GM21447 (cell line): ENCODE data around the gene WNT11.
A peak's percentile ranks its signal among the peaks of the same experiment; 100 is the strongest.

Experiments used
- ATAC-seq: cut with Tn5 transposase; IDR thresholded peaks from one replicate; pipeline ENCODE4 v1.9.1; 2021; ENCODE audit not compliant: unreplicated experiment

The WNT11 gene

GRCh38 chr11:76238551-76238950 lies 32.2 kb upstream of the WNT11 start:
- no peak for ATAC-seq

GRCh38 chr11:76237914-76238313 lies 31.6 kb upstream of the WNT11 start:
- ATAC-seq = no peak

- ATAC-seq = no peak
Observed at GRCh38 chr11:76237000-76237649, 30.8 kb upstream of the WNT11 start.

GRCh38 chr11:76236092-76236999 lies 30.0 kb upstream of the WNT11 start:
- no peak for ATAC-seq

GRCh38 chr11:76235233-76236091 lies 29.2 kb upstream of the WNT11 start:
- peak; percentile 62 for ATAC-seq

- ATAC-seq = peak; percentile 37
Observed at GRCh38 chr11:76234416-76235232, 28.3 kb upstream of the WNT11 start.

GRCh38 chr11:76234021-76234415 lies 27.7 kb upstream of the WNT11 start:
- ATAC-seq = peak; percentile 7

DNA sequence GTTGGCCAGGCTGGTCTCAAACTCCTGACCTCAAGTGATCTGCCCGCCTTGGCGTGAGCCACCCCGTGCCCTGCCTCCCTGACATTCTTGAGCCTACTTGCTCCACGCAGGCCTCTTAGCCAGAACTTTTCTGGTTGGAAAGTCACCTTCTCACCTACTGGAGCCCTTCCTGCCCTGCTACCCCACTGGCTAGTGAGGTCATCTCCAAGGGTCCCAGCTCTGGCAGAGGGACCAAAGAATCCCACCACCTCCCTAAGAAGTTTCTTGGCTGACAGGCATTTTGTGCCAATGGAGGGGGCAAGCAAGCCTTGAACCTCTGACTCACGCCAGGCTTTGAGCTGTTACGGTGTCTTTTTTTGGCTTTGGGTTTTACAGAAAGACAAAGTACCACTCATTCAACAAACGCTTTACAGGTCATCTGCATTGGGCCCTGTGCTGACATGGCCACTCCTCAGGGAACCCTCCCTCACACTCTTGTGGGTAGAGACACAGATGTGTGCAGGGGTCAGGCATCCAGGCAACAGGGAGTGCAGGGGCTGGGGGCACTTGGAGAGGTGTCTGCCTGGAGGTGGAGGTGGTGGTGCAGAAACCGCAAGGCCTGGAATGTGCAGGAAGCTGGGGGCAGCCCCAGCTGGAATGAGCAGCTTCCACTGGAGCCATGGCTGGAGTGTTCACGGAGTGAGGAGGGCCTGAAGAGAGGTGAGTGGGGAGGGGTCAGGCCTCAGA lies 27.1 kb upstream of the WNT11 start:
- ATAC-seq = no peak

- no peak for ATAC-seq
Observed at GRCh38 chr11:76232026-76232665, 25.8 kb upstream of the WNT11 start.

DNA sequence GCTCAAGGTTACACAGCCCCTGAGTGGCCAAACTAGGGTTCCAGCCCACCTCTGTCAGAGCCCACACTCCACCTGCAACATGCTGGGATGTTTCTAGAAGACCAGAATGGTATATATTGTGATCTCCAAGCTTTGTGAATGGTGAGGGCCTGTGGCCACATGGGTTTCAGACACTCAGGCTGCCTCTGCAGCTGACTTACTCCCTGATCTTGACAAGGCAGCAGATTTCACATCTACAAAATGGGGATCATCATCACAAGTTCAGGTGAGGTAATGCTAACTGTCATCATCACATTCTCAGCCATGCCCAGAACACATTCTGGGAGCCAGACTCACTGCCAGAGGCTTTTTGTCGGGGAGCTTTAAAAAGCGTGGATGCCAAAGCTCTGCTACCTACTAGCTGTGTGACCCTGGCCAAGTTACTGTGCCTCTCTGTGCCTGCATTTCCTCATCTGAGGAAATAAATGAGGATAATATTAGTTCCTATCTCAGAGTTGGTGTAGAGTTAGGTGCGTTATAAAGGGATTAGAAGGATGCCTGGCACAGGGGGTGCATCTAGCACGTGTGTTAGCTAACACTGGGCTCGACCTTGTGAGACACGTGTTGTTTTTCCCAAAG lies 24.9 kb upstream of the WNT11 start:
- ATAC-seq = no peak

- ATAC-seq = no peak
Observed at GRCh38 chr11:76230392-76230791, 24.1 kb upstream of the WNT11 start.

DNA sequence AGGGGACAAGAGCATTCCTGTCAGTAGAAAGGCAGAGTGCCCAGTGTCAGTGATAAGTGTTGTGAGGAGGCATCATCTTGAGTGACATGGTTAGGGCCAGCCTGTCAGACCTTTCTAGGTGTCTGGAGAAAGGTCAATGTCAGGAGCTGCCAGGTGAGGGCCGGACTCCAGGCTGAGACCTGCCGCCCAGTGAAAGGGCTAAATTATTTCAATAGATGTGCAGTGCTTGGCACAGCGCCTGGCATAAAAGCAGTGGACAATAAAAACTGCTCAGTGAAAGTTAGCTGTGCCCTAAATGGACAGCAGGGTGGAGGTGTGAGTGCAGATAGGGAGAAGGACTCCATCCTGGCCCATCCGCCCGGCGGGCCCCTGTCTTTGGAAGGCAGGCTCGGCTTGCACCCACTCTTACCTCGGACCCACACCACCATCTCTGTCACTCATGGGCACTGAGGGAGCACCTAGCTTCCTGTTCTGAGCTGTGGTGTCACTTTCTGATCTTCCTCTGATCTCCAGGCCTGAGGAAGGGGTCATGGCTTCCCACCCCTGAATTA lies 23.5 kb upstream of the WNT11 start:
- no peak for ATAC-seq

DNA sequence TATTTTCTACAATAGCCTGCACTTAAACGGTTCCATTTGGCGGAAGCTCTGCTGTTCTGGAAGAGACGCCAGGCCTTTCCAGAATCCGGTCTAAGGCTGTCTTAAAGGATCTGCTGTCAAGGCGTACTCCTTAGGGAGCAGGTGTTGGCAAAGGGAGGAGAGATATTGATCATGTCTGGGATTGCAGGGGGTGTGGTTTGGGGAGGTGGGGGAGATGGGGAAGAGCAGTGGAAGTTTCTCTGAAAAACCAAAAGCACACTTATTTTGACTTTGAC lies 22.5 kb upstream of the WNT11 start:
- no peak for ATAC-seq

DNA sequence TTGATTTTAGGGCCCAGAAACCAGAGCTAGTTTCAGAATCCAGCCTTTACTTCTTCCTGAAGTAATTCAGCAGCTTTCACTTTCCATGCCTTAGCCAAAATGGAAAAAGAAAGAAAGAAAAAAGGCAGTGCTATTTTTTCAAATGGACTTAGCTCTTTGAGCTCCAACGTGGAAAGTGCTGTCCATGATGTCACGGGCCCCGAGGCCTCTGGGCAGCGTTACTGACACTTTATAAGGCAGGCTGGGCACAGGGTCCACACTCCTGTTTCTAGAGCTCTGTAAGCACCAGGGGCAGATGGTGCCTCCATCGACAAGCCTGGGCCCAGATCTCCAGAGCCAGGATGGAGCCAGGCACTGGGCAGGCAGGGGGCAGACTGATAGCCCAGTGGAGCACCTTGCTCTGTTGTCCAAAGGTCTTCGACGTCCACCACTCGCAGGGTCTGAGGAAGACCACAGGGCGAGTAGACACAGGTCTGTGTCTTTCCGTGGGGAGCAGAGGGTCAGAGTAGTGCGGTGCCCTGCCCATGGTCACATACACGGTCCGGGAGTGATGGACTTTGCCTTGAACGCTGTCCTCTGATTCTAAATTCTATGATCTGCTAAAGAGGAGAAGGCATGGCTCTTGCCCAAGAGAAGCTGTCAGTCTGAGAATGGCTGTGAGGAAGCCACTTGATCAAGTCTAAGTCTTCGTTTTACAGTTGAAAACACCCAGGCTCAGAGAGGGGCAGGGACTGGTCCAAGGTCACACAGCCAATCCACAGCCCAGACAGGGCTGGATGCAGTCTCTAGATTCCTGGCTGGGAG lies 22.0 kb upstream of the WNT11 start:
- no peak for ATAC-seq

DNA sequence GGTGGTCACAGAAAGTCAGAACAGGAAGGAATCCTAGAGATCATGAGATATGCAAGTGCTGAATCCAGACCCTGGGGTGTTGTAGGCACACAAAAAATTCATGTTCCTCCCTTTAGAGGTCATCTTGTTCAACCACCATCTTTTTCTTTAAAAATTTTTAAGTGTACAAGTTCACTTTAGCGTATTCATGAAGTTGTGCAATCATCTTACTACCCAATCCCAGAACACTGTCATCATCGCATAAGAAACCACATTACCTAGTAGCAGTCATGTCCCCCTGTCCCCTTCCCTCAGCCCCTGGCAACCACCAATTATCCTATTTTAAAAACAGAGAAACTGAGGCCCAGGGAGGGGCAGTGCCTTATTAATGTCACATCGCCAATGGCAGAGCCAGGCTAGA lies 20.3 kb upstream of the WNT11 start:
- ATAC-seq = no peak

GRCh38 chr11:76225122-76225611 lies 18.9 kb upstream of the WNT11 start:
- no peak for ATAC-seq

DNA sequence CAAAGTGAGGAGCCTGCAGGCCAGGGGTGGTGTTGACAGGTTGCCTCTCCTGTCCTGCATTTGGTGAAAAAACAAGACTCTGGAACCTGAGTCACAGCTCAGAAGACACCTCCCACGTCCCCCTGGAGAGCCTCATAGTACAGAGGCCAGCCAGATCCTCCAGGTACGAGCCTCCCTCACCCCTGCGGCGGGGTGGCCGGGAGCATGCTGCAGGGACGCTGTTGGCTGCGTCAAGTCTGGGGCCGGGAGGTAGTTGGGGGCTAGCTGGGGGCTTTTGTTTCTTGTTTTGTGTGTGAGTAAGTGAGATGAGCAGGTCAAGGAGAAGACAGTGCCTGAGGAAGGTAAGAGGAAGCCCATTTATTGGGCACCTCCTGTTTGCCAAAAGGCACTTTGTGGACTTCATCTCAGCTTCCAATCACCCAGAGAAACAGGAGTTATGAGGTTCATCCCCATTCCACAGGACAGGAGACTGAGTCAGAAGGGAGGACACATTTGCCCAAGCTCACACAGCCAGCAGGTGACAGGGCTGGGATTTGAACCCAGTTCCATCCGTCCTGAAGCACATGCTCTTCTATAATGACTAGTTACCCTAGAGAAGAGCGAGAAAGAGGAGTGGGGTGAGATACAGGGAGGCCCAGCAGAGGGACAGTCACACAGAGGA lies 18.3 kb upstream of the WNT11 start:
- ATAC-seq = no peak
